ENCODE results near the gene PMFBP1.

The PMFBP1 gene

GRCh38 chr16:72129976-72130656, 41.8 kb downstream of the PMFBP1 start:
- no peak for DNase-seq

DNA sequence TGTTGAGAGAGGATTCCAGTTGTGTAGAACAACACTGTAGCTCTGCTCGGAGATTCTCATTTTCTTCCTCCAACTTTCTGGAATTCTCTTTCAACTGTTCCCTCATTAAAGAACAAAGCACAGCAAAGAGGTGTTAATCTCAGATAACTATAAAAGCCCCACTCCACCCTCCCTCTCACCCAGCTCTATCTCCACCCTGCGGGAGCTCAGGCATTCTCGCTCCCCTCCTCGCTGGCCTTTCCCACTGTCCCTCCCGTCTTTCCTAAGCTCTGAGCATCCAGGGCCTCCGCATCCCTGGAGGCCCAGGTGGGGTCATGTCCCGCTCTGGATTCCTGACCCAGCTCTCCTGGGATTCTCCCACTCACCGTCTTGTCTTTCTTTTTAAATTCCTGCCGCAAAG, 43.3 kb downstream of the PMFBP1 start:
- no peak for DNase-seq

GRCh38 chr16:72126429-72126765, 45.6 kb downstream of the PMFBP1 start:
- DNase-seq = no peak

- no peak for DNase-seq
These were observed 46.1 kb downstream of the PMFBP1 start for GRCh38 chr16:72125635-72126428.

GRCh38 chr16:72124761-72125634, 47.0 kb downstream of the PMFBP1 start:
- peak; percentile 73 for DNase-seq

- DNase-seq = no peak
These were observed 47.8 kb downstream of the PMFBP1 start for GRCh38 chr16:72124148-72124547.

DNA sequence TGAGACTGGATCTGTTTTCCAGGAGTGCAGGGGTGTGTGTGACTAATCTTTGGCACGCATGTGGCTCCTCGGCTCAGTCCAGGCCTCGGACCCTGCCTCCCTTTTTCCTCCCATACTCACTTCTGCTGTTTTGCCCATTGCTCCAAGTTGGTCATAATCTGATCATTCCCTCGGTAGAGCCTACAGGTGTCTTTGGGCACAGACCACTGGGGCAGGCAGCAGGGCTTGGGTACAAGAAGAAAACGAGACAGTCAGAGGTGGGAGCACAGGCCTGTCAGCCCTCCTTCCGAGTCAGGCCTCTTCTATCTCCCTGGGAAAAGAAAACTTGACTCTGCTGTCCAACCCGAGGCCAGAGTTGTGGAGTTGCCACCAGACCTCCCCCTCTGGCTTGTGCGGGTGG, 48.5 kb downstream of the PMFBP1 start:
- no peak for DNase-seq

GRCh38 chr16:72122916-72123315, 49.0 kb downstream of the PMFBP1 start:
- DNase-seq = no peak

GRCh38 chr16:72122308-72122707, 49.6 kb downstream of the PMFBP1 start:
- no peak for DNase-seq

- no peak for DNase-seq
These were observed 51.9 kb downstream of the PMFBP1 start for GRCh38 chr16:72120026-72120425.

DNA sequence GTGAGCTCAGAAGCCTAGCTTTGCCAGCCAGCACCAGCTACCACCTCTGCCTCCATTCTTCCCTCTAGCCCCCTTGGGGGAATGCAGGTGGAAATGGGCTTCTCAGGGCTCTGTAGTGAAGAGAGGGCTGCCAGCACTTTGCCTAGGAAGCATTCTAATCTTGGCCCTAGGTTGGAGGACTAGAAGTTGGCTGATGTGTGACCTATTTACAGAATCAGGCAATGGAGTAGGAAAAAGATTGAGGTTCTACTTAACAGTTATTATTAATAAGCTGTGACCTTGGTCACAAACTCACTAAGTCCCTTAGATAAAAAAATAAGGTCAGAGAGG, 58.4 kb downstream of the PMFBP1 start:
- no peak for DNase-seq

DNA sequence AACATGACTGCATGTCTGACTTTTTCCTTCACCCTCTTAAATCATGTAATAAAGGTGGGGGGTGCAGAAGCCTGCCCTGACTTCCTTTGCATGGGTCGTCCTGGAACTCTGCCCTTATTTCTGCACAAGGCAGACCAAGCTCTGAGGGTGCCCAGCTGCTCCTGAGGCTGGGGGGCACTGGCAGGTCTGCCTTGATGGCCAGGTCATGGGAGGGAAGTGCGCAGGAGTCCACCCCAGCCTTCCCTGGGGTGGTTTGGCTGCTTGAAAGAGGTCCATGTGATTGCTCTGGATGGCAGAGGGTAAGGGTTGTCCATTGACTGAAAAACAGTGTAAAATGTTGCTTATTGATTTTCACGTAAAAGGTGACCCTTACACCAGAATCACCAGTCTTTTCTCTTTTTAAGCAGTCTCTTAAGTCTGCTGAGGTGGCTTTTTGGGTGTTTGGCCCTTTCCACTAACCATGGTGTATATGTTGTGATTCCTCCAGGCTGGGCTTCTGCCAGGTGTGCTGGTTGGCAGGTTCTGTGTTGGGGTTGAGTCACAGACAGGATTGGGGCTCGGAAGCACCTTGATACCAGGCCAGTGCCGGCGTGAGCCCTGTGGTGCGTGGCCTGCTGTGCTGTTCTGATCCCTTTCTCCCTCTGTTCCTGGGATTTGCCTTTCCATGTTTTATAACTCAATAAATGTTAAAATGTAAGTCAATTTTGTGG, 58.9 kb downstream of the PMFBP1 start:
- DNase-seq = no peak

- no peak for DNase-seq
These were observed 59.5 kb downstream of the PMFBP1 start for GRCh38 chr16:72112452-72112792.

GRCh38 chr16:72111657-72112451, 60.1 kb downstream of the PMFBP1 start:
- no peak for DNase-seq

DNA sequence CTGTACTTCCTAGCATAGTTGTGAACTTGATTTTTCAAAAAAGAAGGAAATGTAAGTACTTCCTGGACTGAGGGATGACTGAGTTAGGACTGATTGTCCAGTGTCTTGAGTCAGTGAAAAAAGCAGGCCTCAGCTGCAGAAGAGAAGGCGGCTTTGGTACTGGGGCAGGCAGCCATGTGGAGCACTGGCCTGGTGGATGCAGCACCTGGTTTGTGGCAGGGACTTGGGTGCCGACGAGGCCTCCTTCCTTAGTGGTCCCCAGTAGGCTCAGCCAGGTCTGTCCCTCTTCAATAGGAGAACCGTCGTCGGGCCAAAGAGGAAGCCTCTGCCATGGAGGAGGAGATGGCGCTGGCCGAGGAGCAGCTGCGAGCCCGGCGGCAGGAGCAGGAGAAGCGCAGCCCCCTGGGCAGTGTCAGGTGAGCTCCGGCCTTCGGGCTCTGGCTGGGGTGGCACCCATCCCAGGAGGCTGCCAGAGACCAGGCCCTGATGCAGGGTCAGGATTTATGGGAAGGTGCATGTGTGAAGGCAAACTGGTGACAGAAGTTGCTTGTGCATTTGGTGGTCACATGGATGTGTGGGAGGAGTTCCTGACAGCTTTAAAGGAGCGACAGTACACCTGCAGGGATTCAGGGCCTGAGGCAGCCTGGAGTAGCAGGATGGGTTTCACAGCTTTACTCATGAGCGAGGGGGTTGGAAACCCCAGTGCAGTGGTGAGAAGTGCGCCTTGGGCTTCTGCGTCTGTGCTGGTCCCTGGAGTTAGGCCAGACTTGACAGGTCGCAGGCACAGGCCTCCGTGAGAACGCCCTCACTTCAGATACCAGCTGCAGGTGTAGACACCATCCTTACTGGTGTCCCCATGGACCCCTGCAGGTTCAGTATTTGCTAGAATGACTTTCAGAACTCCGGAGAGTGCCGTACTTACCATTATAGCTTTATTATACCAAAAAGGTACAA, 61.0 kb downstream of the PMFBP1 start:
- no peak for DNase-seq

- DNase-seq = no peak
These were observed 61.9 kb downstream of the PMFBP1 start for GRCh38 chr16:72109966-72110530.

GRCh38 chr16:72109300-72109699, 62.7 kb downstream of the PMFBP1 start:
- no peak for DNase-seq

DNA sequence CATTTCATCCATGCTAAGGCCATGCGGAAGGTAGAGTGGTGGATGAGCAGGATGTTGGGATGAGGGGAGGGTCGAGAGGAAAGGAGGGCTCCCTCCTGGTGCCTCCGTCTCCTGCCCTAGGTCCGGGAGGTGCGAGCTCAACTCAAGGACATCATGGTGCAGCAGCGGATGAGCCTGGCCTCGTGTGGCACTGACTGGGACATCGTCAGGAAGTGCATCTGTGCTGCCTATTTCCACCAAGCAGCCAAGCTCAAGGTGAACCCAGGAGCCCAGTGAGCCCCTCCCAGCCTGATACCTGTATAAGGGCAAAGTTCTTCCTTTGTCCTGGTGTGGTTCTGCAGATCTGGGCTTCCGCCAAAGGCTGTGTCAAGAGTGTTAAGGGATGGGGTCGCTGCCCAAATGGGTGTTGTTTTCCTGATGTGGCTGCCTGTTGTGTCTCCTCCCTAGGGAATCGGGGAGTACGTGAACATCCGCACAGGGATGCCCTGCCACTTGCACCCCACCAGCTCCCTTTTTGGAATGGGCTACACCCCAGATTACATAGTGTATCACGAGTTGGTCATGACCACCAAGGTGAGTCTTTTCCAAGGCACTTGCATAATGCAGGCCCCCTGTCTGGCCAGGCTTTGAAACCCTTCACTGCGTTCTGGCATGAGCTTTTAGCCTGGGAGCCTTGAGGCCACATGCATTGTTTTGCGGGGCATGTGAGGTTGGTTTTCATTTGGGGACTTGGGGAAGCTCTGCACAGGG, 63.4 kb downstream of the PMFBP1 start:
- no peak for DNase-seq

GRCh38 chr16:72107371-72107770, 64.6 kb downstream of the PMFBP1 start:
- DNase-seq = no peak

DNA sequence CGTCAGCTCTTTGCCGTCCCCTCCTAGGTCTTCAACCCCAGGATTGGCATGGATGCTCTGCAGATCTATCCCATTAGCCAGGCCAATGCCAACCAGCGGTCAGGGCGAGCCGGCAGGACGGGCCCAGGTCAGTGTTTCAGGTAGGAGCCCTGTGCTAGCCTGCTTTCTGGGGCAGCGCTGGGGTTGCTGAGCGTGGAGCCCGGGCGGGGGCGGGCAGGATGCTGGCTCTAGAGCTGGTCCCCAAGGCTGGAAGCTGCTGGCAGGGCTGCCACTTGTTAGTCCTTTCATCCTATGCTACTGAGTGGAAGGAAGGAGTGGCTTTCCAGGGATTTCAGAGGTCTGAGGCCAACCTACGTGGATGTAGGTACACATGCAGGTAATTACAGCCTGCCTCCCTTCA, 66.0 kb downstream of the PMFBP1 start:
- no peak for DNase-seq

Measured in fibroblast of skin of right biceps (primary cell).